ENCODE measurements around the gene ZFP3.
A peak's percentile ranks its signal among the peaks of the same experiment; 100 is the strongest.
"Not testable (repeated sequence)": the region's sequence is repeated elsewhere in the genome, so short reads cannot be mapped to it uniquely, and the experiment has no call there.

ZFP3 gene

DNA sequence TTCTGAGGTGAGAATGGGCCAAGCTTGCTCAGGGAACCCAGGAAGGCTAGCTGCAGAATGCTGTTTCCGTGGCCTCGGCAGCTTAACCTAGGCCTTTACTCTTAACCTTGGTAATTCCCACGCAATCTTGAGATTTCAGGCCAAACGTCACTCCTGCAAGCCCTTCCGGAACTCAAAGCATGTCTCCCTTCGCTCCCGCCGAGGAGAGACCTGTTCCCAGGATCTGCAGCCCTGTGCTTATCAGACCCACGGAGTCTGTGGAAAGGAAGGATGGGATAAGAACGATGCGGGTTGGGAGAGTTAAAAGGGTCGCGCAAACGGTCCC lies 524 bp upstream of the ZFP3 start:
- DNase-seq (ENCODE audit: low read depth) = no peak

DNA sequence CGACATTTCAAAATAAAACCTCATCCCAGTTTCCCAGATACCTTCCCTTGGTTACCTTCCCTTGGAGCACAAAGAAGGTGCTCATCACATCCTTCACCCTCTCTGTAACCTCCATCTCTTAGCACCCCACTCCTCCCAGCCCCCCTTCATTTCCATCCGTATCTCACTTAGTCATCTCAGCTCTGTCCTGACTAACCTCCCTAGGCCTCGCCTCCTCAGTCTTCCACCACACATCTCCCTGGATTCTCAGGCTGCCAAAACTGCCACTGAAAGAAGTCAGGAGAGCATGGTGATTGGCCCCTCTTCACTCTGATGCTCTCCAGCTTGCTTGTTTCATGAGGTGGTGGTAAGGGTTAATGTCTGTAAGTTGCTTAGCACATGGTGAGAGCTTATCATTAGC lies 2.3 kb downstream of the ZFP3 start:
- DNase-seq (ENCODE audit: low read depth) = no peak

DNA sequence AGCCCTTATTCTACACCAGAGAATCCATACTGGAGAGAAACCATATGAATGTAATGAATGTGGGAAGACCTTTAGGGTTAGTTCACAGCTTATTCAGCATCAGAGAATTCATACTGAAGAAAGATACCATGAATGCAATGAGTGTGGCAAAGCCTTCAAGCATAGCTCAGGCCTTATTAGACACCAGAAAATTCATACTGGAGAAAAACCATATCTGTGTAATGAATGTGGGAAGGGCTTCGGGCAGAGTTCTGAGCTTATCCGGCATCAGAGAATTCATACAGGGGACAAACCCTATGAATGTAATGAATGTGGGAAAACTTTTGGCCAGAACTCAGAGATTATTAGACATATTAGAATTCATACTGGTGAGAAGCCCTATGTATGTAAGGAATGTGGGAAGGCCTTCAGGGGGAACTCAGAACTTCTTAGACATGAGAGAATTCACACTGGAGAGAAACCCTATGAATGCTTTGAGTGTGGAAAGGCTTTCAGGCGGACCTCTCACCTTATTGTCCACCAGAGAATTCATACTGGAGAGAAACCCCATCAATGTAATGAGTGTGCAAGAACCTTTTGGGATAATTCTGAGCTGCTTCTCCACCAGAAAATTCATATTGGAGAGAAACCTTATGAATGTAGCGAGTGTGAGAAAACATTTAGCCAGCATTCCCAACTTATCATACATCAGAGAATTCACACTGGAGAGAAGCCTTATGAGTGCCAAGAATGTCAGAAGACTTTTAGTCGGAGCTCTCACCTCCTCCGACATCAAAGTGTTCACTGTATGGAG lies 14.1 kb downstream of the ZFP3 start:
- DNase-seq (ENCODE audit: low read depth) = no peak

DNA sequence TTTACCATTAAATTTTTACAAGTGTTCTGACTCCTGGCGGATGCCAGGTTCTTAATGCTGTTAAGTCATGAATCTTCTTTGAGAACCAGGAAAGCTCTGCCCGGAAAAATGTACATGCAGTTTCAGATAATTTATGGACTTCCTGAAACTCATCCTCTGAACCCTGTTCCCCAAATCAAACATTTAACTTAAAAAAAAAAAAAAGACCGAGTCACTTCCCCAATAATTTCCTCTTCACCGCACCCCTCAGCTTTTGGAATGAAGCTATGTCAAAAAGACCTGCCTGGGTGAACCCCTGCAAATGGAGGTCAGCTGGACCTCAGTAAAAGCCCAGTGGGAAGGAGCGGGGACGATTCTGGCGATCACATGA lies 18.4 kb downstream of the ZFP3 start:
- no peak for DNase-seq (ENCODE audit: low read depth)

DNA sequence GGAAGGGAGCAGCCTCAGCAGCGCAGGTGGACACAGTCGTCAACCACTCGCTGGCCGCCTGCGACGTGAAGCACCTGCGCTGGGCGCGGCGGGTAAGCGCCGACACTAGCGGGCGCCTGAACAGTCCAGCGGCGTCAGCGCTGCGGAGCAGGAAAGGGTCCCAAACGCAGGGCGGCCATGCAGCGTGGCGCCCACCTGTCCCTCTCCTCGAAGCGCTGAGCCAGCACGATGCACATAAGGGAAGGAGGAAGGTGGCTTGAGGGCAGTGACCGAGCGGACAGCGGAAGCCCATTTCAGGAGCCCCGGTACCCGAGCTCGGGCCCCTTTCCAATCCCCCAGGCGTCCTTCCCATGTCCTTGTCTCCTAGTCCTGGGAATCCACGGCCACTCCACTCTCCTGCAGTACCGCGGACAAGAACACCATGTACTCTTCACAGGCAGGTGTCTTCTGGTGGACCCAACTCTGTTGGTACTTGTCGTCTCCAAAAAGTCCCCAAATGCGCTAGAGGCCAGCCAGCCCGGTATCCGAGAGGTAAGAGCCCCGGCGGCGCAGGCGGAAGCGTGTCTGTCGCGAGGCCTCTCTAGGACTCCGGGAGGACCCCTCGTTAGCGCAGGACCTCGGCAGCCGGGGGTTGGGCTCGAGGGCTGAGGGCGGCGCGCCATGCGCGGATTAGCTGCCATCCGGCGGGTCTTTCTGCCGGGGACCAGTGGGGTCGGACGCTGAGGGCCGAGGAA lies 19.0 kb downstream of the ZFP3 start:
- DNase-seq (ENCODE audit: low read depth) = no peak

DNA sequence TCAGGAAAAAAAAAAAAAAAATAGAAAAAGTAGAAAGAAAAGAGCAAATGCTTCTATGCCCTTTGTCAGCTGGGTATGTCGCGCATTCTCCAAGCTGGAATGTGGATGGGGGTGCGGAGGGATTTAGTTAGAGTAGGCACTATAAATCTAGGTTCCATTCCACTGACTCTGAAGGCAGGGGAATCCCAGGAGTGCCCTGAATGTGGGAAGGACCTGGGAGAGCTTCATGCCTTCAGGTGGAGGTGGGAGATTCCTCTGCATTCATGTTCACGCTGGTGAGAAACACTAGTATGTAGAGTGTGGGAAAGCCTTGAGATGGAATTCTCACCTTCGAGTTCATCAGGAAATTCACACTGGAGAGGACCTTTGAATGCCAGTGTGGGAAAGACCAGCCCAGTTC lies 21.0 kb downstream of the ZFP3 start:
- no peak for DNase-seq (ENCODE audit: low read depth)

DNA sequence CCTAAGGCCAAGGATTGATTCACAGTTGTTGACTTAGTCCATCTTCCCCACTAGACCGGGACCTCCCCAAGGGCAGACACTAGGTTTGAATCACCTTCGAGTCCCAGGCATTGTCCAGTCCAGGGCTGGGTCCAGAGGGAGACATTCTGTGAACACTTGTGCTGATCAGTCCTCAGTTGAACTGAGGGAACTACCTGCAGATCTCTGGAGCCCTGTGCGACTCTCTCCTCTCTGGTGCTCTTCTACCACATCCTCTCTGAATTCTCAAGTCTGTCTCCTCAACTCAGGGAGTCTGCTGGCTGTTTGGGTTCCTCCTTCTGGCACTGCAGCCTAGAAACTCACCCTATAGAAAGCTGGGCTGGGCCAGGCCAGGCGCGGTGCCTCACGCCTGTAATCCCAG lies 22.6 kb downstream of the ZFP3 start:
- no peak for DNase-seq (ENCODE audit: low read depth)

DNA sequence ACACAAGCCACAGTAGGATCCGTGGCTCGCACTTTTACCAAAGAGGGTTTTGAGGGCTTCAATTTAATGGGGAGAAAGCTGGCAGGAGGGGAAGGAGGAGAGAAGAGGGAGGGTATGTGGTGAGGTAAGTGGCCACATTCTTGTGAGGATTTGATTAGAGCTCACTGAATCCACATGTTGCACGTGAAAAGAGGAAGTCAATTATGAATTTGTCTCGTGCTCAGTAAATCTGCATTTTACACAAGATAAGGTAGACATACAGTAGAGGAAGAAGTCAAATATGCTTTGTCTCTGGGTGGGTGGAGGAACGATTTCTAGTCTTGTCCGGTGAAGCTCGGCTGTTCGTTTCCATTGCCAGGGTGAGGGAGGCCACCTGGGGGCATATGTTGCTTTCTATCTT lies 32.5 kb downstream of the ZFP3 start:
- no peak for DNase-seq (ENCODE audit: low read depth)

DNA sequence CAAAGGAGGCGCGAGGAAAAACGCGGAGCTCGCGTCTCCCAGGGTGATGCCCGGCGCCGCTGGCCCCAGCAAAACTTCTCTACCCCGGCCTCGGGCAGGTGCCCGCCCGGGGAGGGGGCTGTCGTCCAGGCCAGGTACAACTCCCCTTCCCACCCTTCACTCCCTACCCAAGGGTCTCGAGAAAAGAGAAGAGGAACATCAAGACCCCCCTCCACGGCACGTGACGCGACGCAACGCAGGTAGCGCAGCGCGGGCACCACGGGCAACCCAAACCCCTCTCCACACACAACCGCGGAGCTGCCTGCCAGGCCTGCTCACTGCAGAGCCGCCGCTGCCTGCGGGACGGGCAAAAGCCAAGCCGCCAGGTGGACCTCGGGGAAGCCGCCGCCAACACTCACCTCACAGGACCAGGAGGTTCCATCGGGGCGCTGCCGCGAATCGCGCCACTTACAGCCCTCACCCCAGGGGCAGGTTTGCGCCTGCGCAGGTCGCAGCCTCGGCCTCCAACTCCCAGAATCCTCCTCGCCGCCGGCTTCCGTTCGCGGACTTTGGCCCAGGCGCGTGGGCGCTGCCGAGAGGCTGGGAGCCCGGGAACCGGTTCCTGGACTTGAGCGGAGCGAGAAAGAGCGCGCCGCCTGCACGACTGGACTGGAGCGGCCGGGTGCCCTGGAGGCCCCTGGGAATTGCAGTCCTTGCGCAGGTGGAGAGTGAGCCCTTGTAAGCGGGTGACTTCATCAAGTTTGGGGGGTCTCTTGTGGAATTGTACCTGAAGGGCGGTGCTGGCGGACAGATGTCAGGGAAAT lies 33.3 kb downstream of the ZFP3 start, which contains the start of gene ZNF232:
TSS of gene ZNF232 (minus strand) at position 477 of the 803 bp plus-strand sequence. CDS start at position 421, 56 bp downstream.
- DNase-seq (ENCODE audit: low read depth) = peak; percentile 91

DNA sequence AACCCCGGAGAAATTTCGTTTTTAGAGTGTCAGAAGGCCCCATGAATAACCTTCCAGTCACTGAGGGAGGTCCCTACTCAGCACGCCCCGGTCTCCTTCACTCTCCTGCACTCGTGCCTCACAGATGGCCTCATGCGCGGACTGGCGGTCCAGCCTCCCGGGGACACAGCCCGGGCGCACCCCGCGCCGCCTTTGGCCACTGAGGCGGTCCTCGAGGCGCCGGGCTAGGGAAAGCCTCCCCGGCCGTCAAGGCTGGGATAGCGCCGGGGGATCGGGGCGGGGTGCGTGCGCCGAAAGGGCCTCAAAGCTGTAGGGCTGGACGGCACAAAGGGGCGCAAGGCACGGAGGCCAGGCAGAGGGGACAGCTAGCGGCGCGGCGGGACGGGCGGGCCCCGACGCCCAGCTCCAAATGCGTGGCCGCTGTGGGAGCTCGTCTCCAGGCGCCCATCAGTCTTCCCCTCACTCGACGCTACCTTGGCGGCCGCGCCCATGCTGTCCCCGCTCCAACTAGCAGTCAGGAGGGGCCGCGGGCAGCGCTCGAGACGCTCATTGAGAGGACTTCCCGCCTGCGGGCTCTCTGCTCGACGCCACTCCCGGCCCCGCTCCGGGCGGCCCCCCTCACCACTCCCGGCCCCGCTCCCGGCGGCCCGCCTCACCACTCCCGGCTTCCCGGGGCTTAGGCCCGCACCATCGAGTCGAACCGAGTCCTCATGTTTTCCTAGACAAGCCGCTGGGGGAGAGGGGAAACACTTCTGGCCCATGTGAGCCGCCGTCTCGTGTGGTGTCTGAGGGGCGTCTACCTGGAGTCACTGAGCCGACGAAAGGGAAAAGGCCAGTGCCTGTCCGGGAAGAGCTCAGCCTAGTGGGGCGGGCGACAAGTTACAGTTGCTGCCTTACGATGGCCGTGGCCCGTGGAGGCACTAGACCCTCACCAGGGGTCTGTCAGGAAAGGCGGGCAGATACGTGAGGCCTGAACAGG lies 37.7 kb downstream of the ZFP3 start, which contains the start of gene USP6:
TSS of gene USP6 (plus strand) at position 360 of the 979 bp plus-strand sequence. CDS start 14,336 bp downstream, outside the sequence.
- DNase-seq (ENCODE audit: low read depth) = no peak

DNA sequence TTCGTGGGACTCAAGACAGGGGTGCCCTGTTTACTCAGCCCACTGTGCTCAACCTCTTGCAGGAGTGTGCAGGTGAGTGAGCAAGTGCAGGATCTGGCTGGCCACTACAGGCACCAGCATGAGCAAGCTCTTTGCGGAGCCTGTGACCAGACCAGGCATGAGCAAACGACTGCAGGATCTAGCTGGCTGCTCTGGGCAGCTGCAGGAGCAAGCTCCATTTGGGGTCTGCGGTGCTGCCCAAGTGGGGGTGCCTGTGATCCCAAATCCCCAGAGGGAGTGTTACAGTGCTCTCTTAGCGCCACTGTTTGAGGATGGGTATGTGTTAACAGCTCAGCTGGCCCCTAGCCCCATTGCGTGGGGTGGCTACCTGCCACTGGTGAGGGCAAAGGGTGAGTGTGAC lies 40.0 kb downstream of the ZFP3 start:
- no peak for DNase-seq (ENCODE audit: low read depth)

DNA sequence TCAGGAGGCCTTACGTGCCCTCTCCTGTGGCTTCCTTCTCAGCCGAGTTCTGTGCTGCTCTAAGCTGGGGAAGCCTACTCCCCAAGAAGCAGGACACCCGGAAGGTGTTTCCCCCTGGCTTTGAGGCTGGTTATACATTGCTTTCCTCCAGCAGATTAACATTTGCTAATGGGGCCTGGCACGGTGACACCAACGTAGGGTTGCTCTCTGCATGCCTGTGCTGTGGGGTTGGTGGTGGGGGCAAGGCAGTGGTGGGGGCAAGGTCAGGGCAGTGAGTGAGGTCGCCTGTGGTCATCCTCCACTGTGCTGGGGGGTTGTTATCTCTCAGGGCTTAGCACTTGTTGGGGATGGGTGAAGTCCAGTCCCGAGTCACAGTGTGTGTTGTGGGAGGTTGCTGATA lies 41.8 kb downstream of the ZFP3 start:
- DNase-seq (ENCODE audit: low read depth) = no peak

DNA sequence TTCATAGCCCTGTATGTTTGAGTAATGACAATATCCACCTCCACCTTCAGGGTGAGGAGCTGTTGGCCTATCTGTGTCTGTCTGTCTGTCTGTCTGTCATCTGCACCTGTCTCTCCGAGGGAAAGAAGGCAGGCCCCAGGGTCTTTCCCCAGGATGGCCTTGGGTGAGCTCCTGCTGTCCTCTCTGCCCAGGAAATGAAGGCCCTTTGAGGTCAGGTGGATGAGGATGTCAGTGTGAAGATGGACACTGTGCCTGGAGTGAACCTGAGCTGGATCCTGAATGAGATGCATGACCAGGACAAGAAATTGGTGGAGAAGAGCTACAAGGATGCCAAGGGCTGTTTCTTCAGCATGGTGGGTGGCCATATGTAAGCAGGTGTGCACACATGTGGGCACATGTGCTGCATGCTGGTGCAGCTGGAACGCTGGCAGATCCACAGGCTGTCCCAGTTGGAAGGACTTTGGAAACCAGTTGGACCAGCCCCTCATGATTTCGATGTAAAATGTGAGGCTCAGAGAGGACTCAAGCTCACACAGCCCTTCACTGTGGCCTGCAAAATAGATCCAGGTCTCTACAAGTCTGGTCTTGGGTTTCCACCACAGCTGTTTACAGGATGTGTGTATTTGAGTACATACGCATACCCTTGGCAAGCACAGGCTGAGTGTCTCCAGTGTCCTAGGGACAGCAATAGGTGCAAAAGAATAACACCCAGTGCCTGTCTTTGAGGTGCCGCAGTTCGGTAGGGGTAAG lies 42.3 kb downstream of the ZFP3 start:
- DNase-seq (ENCODE audit: low read depth) = not testable (repeated sequence)

DNA sequence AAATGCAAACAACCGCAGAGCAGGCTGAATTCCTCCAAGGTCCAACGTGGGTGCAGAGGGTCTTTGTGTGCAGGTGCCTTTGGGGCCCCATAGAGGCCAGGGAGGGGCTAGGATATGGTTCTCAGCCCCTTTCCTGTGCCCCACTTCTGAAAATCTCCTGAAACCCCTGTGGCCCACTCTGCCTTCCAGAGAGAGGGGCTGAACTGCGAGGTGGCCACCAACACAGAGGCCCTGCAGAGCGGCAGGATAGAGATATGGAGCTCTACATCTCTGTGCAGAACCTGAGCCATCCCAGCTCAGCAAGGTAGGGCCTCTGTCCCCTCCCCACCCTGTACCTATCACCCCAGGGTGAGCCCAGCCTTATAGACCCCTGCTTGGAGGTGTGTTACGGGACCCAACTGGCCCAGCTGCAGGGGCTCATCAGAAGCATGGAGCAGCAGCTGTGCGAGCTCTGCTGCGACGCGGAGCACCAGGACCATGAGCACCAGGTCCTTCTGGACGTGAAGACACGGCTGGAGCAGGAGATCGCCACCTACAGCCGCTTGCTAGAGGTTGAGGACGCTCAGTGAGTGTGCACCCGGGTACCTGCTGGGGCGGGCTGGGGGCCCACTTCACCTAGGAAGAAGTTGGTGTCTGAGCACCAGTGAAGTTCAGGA lies 43.0 kb downstream of the ZFP3 start:
- DNase-seq (ENCODE audit: low read depth) = no peak

DNA sequence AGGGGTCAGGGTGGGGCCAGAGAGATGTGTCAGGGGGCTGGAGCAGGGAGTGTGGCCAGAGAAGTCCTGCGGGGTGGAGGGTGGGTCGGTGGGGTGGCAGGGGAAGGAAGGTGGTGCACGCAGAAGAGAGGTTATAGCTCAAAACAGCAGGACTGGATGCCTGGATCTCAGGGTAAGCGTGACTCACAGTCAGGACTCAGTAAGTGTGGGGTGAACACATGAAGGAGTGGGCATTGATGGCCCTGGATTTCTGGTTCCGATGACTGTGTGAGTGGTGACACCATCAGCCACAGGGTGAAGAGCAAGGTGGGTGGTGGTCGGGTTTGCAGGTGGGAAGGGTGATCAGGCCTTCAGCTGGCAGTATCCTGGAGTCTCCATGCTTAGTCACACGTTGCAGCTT lies 43.8 kb downstream of the ZFP3 start:
- not testable (repeated sequence) for DNase-seq (ENCODE audit: low read depth)

DNA sequence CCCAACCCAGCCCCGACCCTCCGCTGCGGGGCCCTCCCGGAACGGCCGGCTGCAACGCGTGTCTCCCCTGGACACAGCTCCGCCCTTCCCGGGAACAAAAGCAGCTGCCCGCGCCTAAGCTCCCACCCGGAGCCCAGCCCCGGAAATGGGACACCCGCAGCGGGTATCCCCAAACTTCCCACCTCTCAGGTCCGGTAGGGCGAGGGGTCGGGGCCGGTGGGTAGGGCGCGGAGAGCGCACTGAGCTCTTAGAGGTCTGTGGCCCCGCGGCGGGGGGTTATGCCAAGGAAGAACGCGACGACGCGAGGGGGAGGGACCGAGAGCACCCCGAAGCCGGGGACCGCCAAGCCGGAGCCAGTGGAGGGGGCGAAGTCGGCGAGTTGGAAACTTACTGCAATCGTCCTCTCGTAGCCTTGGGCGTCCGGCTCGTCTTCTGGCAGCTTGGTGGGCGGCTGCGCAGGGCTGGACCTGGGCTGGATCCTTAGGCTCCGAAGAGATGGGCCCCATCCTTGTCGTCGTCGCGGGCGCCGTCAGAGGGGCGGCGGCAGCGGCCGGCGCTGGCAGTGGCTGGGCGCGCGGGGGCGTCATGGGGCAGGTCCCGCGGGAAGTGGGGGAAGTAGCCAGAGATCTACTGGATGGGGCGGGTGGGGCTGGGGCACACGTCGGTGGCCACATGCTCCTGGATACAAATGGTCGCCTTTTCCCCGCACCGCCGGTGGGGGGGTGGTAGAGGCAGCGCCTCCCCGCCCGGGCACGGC lies 44.5 kb downstream of the ZFP3 start:
- DNase-seq (ENCODE audit: low read depth) = peak; percentile 35

DNA sequence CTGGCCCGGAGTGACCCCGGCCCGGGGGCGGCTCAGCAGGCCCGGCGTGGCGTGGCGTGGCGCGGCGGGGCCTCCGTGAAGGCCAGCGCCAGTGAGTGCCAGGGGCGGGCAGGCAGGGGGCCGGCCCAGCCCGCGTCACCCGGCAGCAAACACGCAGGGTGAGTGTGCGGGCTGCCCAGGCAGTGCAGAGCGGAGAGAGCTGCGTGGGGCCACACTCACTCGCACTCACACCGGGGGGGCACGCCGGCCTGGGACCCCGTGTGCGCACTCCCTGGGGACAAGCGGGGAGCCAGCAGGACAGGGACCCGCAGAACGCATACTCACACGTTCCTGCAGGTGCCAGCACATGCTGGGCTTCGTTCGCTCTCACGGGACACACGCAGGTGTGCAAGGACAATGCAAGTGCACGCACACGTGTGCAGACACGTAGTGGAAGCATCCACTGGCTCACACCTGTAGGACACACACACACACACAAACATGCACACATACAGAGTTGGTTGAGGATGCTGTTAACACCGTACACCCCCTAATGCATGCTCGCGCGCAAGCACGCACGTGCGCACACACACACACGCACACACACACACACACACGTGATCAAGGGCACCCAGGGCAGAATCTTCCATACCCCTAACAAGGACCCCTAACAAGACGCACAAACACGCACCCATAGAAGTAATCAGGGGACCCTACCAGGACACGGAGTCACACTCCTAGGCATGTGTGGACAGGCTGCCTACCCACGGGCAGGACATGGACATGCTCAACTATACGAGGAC lies 45.3 kb downstream of the ZFP3 start:
- no peak for DNase-seq (ENCODE audit: low read depth)

DNA sequence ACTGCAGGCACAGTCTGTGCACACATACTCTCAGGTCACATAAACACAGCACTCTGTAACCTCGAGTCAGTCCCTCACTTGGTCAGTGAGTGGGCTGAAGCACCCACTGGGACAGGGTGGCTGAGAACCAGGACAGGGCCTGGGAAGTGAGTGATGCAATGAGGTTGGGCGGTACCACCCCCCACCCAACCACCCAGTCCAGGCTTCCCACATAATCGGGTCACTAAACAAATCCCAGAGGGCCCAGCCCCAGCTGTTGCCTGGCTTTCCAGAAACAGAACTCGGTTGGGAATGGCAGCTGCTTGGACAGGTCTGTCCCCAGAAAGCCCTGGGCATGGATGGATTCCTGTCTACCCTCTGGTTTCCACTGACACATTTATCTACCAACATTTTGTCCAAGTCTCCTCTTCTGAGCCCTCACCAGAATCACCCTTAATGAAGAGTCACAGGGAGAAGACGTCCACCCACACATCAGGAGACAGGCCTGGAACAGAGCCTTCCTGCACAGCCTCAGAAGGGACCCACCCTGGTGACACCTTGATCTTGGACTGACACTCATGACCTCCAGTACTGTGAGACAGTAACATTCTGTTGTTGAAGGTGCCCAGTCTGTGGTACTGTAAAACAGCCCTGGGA lies 46.0 kb downstream of the ZFP3 start:
- not testable (repeated sequence) for DNase-seq (ENCODE audit: low read depth)

All from EH (cell line).